ENCODE results near the gene IQGAP2.

The IQGAP2 gene

DNA sequence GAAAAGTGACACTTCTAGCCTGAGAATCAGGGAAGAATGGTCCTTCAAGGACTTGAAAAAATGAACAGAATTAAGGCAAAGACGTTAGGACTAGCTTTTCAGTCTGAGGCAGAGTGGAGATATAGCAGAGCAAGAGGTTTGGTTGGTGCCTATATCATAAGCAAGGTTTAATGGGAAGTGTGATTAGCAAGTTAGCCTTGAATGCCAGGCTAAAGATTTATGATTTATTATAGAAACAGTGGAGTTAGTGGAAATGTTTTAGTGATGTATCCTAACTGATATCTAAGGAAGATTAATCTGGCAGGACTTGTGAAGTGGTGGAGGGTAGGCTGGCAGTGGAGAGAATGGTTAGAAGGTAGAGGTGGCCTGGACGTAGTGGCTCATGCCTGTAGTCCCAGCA lies 213.1 kb downstream of the IQGAP2 start:
- peaks cover 12% of the 10 kb centered on the region for H3K36me3 ChIP-seq (ENCODE audit: insufficient read depth, insufficient read length, low read length)
- no peak for DNase-seq (ENCODE audit: low read depth, low spot score)
- H3K9me3 ChIP-seq (ENCODE audit: insufficient read depth, low read length) = no peaks in the 10 kb centered on the region
- H3K27me3 ChIP-seq (ENCODE audit: insufficient read depth, insufficient read length) = no peaks in the 10 kb centered on the region
- TF ChIP-seq SUZ12 (IDR thresholded peaks at IDR 0.05; ENCODE audit: extremely low read depth, insufficient read depth, insufficient read length) = no peak
- TF ChIP-seq ZNF274 (IDR thresholded peaks at IDR 0.05; ENCODE audit: low read depth, low read length) = no peak
- TF ChIP-seq YY1 (IDR thresholded peaks at IDR 0.05; ENCODE audit: insufficient read depth, insufficient read length) = no peak
- no peak overlapping the region for H3K9ac ChIP-seq (ENCODE audit: insufficient read length, low read depth)
- no peak overlapping the region for H3K4me3 ChIP-seq (ENCODE audit: insufficient read length, low read depth)
- no peaks in the 10 kb centered on the region for H3K4me1 ChIP-seq (ENCODE audit: insufficient read depth, insufficient read length)

- H3K9me3 ChIP-seq (ENCODE audit: insufficient read depth, low read length) = no peaks in the 10 kb centered on the region
- no peak for DNase-seq (ENCODE audit: low read depth, low spot score)
- no peaks in the 10 kb centered on the region for H3K27me3 ChIP-seq (ENCODE audit: insufficient read depth, insufficient read length)
- H3K9ac ChIP-seq (ENCODE audit: insufficient read length, low read depth) = no peak overlapping the region
- no peak overlapping the region for H3K4me3 ChIP-seq (ENCODE audit: insufficient read length, low read depth)
- H3K36me3 ChIP-seq (ENCODE audit: insufficient read depth, insufficient read length, low read length) = peaks cover 8% of the 10 kb centered on the region
- TF ChIP-seq YY1 (IDR thresholded peaks at IDR 0.05; ENCODE audit: insufficient read depth, insufficient read length) = no peak
- TF ChIP-seq ZNF274 (IDR thresholded peaks at IDR 0.05; ENCODE audit: low read depth, low read length) = no peak
- TF ChIP-seq SUZ12 (IDR thresholded peaks at IDR 0.05; ENCODE audit: extremely low read depth, insufficient read depth, insufficient read length) = no peak
- no peaks in the 10 kb centered on the region for H3K4me1 ChIP-seq (ENCODE audit: insufficient read depth, insufficient read length)
These were observed 214.1 kb downstream of the IQGAP2 start for GRCh38 chr5:76617229-76617628.

- no peak for TF ChIP-seq ZNF274 (IDR thresholded peaks at IDR 0.05; ENCODE audit: low read depth, low read length)
- no peak for TF ChIP-seq YY1 (IDR thresholded peaks at IDR 0.05; ENCODE audit: insufficient read depth, insufficient read length)
- TF ChIP-seq SUZ12 (IDR thresholded peaks at IDR 0.05; ENCODE audit: extremely low read depth, insufficient read depth, insufficient read length) = no peak
- Histone ChIP-seq H3K9ac (ENCODE audit: insufficient read length, low read depth) (no peak overlapping the region), H3K27me3 (ENCODE audit: insufficient read depth, insufficient read length) (no peaks in the 10 kb centered on the region), H3K4me1 (ENCODE audit: insufficient read depth, insufficient read length) (no peaks in the 10 kb centered on the region), H3K4me3 (ENCODE audit: insufficient read length, low read depth) (no peak overlapping the region), H3K9me3 (ENCODE audit: insufficient read depth, low read length) (no peaks in the 10 kb centered on the region), H3K36me3 (ENCODE audit: insufficient read depth, insufficient read length, low read length) (peaks cover 8% of the 10 kb centered on the region)
- no peak for DNase-seq (ENCODE audit: low read depth, low spot score)
These were observed 214.6 kb downstream of the IQGAP2 start for GRCh38 chr5:76617675-76618074.

DNA sequence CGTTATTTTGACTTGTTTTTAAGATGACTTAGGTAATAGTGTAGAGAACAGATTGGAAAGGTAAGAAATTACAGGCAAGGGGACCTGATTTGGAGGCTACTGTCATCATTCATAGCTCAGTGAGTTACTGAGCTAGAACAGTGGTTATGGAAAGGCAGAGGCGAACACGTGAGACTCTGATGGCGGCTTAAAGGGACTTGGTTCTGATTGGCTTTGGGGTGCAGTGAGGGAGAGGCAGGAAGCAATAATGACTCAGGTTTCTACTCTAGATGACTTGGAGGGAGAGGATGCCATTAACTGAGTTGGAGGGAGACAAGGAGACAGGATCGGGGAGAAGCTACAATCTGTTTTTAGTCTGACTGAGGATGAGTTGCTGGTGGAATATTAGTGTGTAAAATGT lies 217.1 kb downstream of the IQGAP2 start:
- peaks cover 5% of the 10 kb centered on the region for H3K36me3 ChIP-seq (ENCODE audit: insufficient read depth, insufficient read length, low read length)
- no peaks in the 10 kb centered on the region for H3K9me3 ChIP-seq (ENCODE audit: insufficient read depth, low read length)
- no peak overlapping the region for H3K4me3 ChIP-seq (ENCODE audit: insufficient read length, low read depth)
- TF ChIP-seq SUZ12 (IDR thresholded peaks at IDR 0.05; ENCODE audit: extremely low read depth, insufficient read depth, insufficient read length) = no peak
- no peak for DNase-seq (ENCODE audit: low read depth, low spot score)
- no peaks in the 10 kb centered on the region for H3K4me1 ChIP-seq (ENCODE audit: insufficient read depth, insufficient read length)
- no peak overlapping the region for H3K9ac ChIP-seq (ENCODE audit: insufficient read length, low read depth)
- no peaks in the 10 kb centered on the region for H3K27me3 ChIP-seq (ENCODE audit: insufficient read depth, insufficient read length)

GRCh38 chr5:76622076-76622475 lies 219.0 kb downstream of the IQGAP2 start:
- no peak for DNase-seq (ENCODE audit: low read depth, low spot score)
- no peak for TF ChIP-seq SUZ12 (IDR thresholded peaks at IDR 0.05; ENCODE audit: extremely low read depth, insufficient read depth, insufficient read length)
- TF ChIP-seq YY1 (IDR thresholded peaks at IDR 0.05; ENCODE audit: insufficient read depth, insufficient read length) = no peak
- TF ChIP-seq ZNF274 (IDR thresholded peaks at IDR 0.05; ENCODE audit: low read depth, low read length) = no peak

GRCh38 chr5:76622973-76623596 lies 220.0 kb downstream of the IQGAP2 start, which contains the start of gene F2RL2:
F2RL2 (minus strand) TSS chr5:76623403; CDS start chr5:76623230, 173 bp downstream.
- no peaks in the 10 kb centered on the region for H3K36me3 ChIP-seq (ENCODE audit: insufficient read depth, insufficient read length, low read length)
- H3K9me3 ChIP-seq (ENCODE audit: insufficient read depth, low read length) = no peaks in the 10 kb centered on the region
- H3K4me3 ChIP-seq (ENCODE audit: insufficient read length, low read depth) = no peak within 1 kb of the TSS
- DNase-seq (ENCODE audit: low read depth, low spot score) = peak; percentile 25
- H3K4me1 ChIP-seq (ENCODE audit: insufficient read depth, insufficient read length) = no peaks in the 10 kb centered on the region
- H3K27me3 ChIP-seq (ENCODE audit: insufficient read depth, insufficient read length) = no peaks in the 10 kb centered on the region
- H3K9ac ChIP-seq (ENCODE audit: insufficient read length, low read depth) = no peak within 1 kb of the TSS
- no peak for TF ChIP-seq ZNF274 (IDR thresholded peaks at IDR 0.05; ENCODE audit: low read depth, low read length)
- TF ChIP-seq SUZ12 (IDR thresholded peaks at IDR 0.05; ENCODE audit: extremely low read depth, insufficient read depth, insufficient read length) = no peak
- no peak for TF ChIP-seq YY1 (IDR thresholded peaks at IDR 0.05; ENCODE audit: insufficient read depth, insufficient read length)

More at GRCh38 chr5:76622076-76622475, 219.0 kb downstream of the IQGAP2 start:
- H3K36me3 ChIP-seq (ENCODE audit: insufficient read depth, insufficient read length, low read length) = peaks cover 5% of the 10 kb centered on the region
- no peaks in the 10 kb centered on the region for H3K27me3 ChIP-seq (ENCODE audit: insufficient read depth, insufficient read length)
- no peak overlapping the region for H3K9ac ChIP-seq (ENCODE audit: insufficient read length, low read depth)
- no peaks in the 10 kb centered on the region for H3K9me3 ChIP-seq (ENCODE audit: insufficient read depth, low read length)
- no peak overlapping the region for H3K4me3 ChIP-seq (ENCODE audit: insufficient read length, low read depth)
- H3K4me1 ChIP-seq (ENCODE audit: insufficient read depth, insufficient read length) = no peaks in the 10 kb centered on the region

GRCh38 chr5:76625087-76625815 lies 222.2 kb downstream of the IQGAP2 start:
- no peak overlapping the region for H3K4me3 ChIP-seq (ENCODE audit: insufficient read length, low read depth)
- H3K36me3 ChIP-seq (ENCODE audit: insufficient read depth, insufficient read length, low read length) = no peaks in the 10 kb centered on the region
- H3K9me3 ChIP-seq (ENCODE audit: insufficient read depth, low read length) = no peaks in the 10 kb centered on the region
- no peak overlapping the region for H3K9ac ChIP-seq (ENCODE audit: insufficient read length, low read depth)
- TF ChIP-seq SUZ12 (IDR thresholded peaks at IDR 0.05; ENCODE audit: extremely low read depth, insufficient read depth, insufficient read length) (no peak), YY1 (IDR thresholded peaks at IDR 0.05; ENCODE audit: insufficient read depth, insufficient read length) (no peak), ZNF274 (IDR thresholded peaks at IDR 0.05; ENCODE audit: low read depth, low read length) (no peak)
- H3K4me1 ChIP-seq (ENCODE audit: insufficient read depth, insufficient read length) = no peaks in the 10 kb centered on the region
- no peak for DNase-seq (ENCODE audit: low read depth, low spot score)
- H3K27me3 ChIP-seq (ENCODE audit: insufficient read depth, insufficient read length) = no peaks in the 10 kb centered on the region
